ENCODE data around the gene TP53.

The TP53 gene

DNA sequence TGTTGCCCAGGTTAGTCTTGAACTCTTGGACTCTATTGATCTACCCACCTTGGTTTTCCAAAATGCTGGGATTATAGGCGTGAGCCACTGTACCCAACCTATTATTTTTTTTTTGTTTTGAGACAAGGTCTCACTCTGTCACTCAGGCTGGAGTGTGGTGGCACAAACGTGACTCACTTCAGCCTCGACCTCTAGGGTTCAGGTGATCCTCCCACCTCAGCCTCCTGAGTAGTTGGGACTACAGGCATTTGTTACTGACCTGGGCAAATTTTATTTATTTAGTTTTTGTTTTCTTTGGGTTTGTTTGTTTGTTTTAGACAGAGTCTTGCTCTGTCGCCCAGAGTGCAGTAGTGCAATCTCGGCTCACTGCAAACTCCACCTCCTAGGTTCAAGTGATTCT lies 63.6 kb downstream of the TP53 start:
- no peak for DNase-seq (ENCODE audit: low read depth)
- TF ChIP-seq, protein P1, sequence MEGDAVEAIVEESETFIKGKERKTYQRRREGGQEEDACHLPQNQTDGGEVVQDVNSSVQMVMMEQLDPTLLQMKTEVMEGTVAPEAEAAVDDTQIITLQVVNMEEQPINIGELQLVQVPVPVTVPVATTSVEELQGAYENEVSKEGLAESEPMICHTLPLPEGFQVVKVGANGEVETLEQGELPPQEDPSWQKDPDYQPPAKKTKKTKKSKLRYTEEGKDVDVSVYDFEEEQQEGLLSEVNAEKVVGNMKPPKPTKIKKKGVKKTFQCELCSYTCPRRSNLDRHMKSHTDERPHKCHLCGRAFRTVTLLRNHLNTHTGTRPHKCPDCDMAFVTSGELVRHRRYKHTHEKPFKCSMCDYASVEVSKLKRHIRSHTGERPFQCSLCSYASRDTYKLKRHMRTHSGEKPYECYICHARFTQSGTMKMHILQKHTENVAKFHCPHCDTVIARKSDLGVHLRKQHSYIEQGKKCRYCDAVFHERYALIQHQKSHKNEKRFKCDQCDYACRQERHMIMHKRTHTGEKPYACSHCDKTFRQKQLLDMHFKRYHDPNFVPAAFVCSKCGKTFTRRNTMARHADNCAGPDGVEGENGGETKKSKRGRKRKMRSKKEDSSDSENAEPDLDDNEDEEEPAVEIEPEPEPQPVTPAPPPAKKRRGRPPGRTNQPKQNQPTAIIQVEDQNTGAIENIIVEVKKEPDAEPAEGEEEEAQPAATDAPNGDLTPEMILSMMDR (IDR thresholded peaks at IDR 0.05; ENCODE audit: insufficient read depth, low read depth, low read length, missing control alignments): no peak
- H3K4me3 ChIP-seq (ENCODE audit: low read depth, low read length): no peak overlapping the region

DNA sequence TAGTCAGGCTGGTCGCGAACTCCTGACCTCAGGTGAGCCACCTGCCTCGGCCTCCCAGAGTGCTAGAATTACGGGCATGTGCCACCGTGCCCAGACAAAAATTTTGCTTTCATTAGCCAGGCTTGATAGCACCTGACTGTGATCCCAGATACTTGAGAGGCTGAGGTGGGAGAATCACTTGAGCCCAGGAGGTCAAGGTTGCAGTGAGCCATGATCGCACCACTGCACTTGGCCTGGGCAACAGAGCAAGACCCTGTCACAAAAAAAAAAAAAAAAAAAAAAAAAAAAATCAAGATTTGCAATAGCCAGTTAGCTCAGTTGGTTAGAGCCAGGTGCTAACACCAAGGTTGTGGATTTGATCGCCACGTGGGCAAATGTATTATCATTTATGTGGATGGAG lies 66.5 kb downstream of the TP53 start:
- DNase-seq (ENCODE audit: low read depth): no peak
- no peak overlapping the region for H3K4me3 ChIP-seq (ENCODE audit: low read depth, low read length)
- TF ChIP-seq, protein P1 (IDR thresholded peaks at IDR 0.05; ENCODE audit: insufficient read depth, low read depth, low read length, missing control alignments): no peak

DNA sequence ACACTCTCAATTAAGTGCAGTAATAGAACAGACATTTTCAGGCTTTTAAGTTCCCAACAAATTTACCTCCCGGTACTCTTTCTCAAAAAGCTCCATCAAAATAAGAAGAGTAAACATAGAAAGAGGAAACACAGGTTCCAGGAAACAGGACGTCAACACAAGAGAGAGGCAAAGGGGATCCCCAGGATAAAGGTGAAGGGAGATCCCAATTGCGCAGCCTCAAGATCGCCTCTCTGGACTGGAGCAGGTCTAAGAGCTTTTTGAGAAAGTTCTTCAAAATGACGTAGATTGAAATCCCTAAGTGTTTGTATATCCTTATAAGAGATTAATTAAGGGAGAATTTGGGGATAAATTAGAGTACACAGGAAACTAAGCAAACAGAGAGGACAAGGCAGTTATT lies 68.7 kb downstream of the TP53 start:
- DNase-seq (ENCODE audit: low read depth): no peak
- TF ChIP-seq, protein P1 (IDR thresholded peaks at IDR 0.05; ENCODE audit: insufficient read depth, low read depth, low read length, missing control alignments): no peak
- H3K4me3 ChIP-seq (ENCODE audit: low read depth, low read length): no peak overlapping the region

Measured in GM12865 (cell line).